ENCODE results near the gene CP.
A peak's percentile ranks its signal among the peaks of the same experiment; 100 is the strongest.

Gene CP

DNA sequence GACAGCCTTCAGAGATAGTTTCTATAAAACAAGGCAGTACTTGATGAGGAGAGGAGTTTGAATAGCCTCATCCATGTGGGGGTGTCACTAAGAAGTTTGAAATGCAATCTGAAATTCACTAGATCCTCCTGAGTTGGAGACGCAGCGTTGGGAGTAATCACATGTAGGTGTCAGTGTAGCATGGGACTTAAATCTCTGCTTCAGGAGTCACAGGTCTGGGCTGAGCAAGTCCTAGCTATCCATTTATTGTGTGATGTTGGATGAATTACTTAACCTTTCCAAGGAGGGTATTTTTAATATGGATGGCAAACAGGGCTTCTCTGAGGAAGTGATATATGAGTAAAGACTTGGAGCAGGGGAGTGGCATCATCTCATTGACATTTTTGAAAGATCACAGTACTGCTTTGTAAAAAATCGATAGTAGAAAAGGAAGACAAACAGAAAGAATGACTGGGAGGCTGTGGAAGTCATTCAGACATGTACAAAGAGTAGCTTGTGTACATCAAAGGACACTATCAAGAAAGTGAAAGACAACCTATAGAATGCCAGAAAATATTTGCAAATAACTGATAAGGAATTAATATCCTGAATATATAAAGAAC is 17.1 kb downstream of the CP start:
- H3K4me2 ChIP-seq (ENCODE audit: insufficient read depth, low read length, poor library complexity, severe bottlenecking), result no peak overlapping the region
- WGBS, 2 donors (ENCODE audit: extremely low coverage in 2 of 2, insufficient read length in 2 of 2, insufficient replicate concordance in 1 of 2), result no CpG with 5 or more reads among the region's 3 CpGs

DNA sequence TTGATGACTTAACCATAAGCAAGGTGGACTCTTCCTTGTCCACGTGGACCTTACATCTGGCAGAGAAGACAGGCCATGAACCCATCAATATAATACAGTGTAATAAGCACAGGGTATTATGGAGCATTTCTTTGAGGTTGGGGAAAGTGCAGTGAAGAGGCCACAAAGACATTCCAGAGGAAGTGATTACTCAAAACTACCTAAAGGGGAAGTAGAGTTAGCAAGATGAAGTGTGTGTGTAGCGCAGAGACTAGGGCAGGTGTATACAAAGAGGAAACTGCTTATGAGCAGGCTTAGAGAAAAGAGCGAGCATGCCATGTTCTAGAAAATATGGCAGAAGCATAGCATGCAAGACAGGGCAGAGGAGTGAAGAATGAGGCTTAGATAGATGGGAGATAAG is 17.9 kb downstream of the CP start:
- Histone ChIP-seq H3K79me1 (ENCODE audit: low read depth, low read length) (no peaks in the 10 kb centered on the region), H3K18ac (ENCODE audit: low read length) (no peak overlapping the region), H3K4me3 (ENCODE audit: low read length in 2 of 2) (no peak overlapping the region), H2AK5ac (ENCODE audit: low read depth, low read length) (no peak overlapping the region), H4K8ac (ENCODE audit: low read depth, low read length) (no peak overlapping the region), H3K4me1 (ENCODE audit: control insufficient read depth in 2 of 2, insufficient read depth in 1 of 2, low read depth in 1 of 2, low read length in 2 of 2) (peaks cover 2 to 3% of the 10 kb centered on the region in 2 donors), H2BK15ac (ENCODE audit: low read length) (no peak overlapping the region), H4K91ac (ENCODE audit: low read depth, low read length, poor library complexity) (no peak overlapping the region), H3K36me3 (replicated peaks in 1 of 2; ENCODE audit: control insufficient read depth in 2 of 2, insufficient read depth in 2 of 2, low read length in 2 of 2) (peaks cover 0 to 16% of the 10 kb centered on the region in 2 donors), H3K9ac (ENCODE audit: low read depth, low read length, poor library complexity) (no peak overlapping the region), H2BK5ac (ENCODE audit: low read length) (no peak overlapping the region), H3K9me3 (replicated peaks in 1 of 2; ENCODE audit: control insufficient read depth in 2 of 2, insufficient read depth in 1 of 2, low read depth in 1 of 2, low read length in 2 of 2) (no peaks in the 10 kb centered on the region), H3K4me2 (ENCODE audit: insufficient read depth, low read length, poor library complexity, severe bottlenecking) (no peak overlapping the region), H2BK120ac (ENCODE audit: low read depth, low read length) (no peak overlapping the region), H3K27me3 (ENCODE audit: control insufficient read depth in 3 of 3, insufficient read depth in 3 of 3, low read depth in 1 of 3, low read length in 3 of 3) (no peaks in the 10 kb centered on the region), H3K14ac (ENCODE audit: low read length) (no peak overlapping the region), H2BK12ac (ENCODE audit: low read length) (peak overlapping the region; percentile 93), H2AFZ (ENCODE audit: low read length) (peak overlapping the region; percentile 0), H3K27ac (replicated peaks; ENCODE audit: low read length) (no peak overlapping the region), H3K23ac (ENCODE audit: low read depth, low read length, poor library complexity) (no peak overlapping the region), H3K4ac (ENCODE audit: low read length) (no peak overlapping the region)
- no CpG with 5 or more reads among the region's 3 CpGs for WGBS, 2 donors (ENCODE audit: extremely low coverage in 2 of 2, insufficient read length in 2 of 2, insufficient replicate concordance in 1 of 2)
- DNase-seq (ENCODE audit: low spot score), result no peak

More for the DNA sequence above, 17.1 kb downstream of the CP start:
- no peak overlapping the region for H2BK120ac ChIP-seq (ENCODE audit: low read depth, low read length)
- H3K27me3 ChIP-seq (ENCODE audit: control insufficient read depth in 3 of 3, insufficient read depth in 3 of 3, low read depth in 1 of 3, low read length in 3 of 3), result no peaks in the 10 kb centered on the region
- no peaks in the 10 kb centered on the region for H3K79me1 ChIP-seq (ENCODE audit: low read depth, low read length)
- H3K4me3 ChIP-seq (ENCODE audit: low read length in 2 of 2), result no peak overlapping the region
- H3K9me3 ChIP-seq (replicated peaks in 1 of 2; ENCODE audit: control insufficient read depth in 2 of 2, insufficient read depth in 1 of 2, low read depth in 1 of 2, low read length in 2 of 2), result no peaks in the 10 kb centered on the region
- H3K4ac ChIP-seq (ENCODE audit: low read length), result no peak overlapping the region
- no peak overlapping the region for H3K27ac ChIP-seq (replicated peaks; ENCODE audit: low read length)
- peak overlapping the region; percentile 0 for H2AFZ ChIP-seq (ENCODE audit: low read length)
- H4K8ac ChIP-seq (ENCODE audit: low read depth, low read length), result no peak overlapping the region
- no peak overlapping the region for H2BK5ac ChIP-seq (ENCODE audit: low read length)
- peaks cover 0 to 3% of the 10 kb centered on the region in 2 donors for H3K4me1 ChIP-seq (ENCODE audit: control insufficient read depth in 2 of 2, insufficient read depth in 1 of 2, low read depth in 1 of 2, low read length in 2 of 2)
- no peak overlapping the region for H3K14ac ChIP-seq (ENCODE audit: low read length)
- peaks cover 0 to 16% of the 10 kb centered on the region in 2 donors for H3K36me3 ChIP-seq (replicated peaks in 1 of 2; ENCODE audit: control insufficient read depth in 2 of 2, insufficient read depth in 2 of 2, low read length in 2 of 2)
- no peak overlapping the region for H2AK5ac ChIP-seq (ENCODE audit: low read depth, low read length)
- H2BK12ac ChIP-seq (ENCODE audit: low read length), result no peak overlapping the region
- DNase-seq (ENCODE audit: low spot score), result no peak
- H4K91ac ChIP-seq (ENCODE audit: low read depth, low read length, poor library complexity), result no peak overlapping the region
- no peak overlapping the region for H3K18ac ChIP-seq (ENCODE audit: low read length)
- no peak overlapping the region for H3K23ac ChIP-seq (ENCODE audit: low read depth, low read length, poor library complexity)
- no peak overlapping the region for H2BK15ac ChIP-seq (ENCODE audit: low read length)
- H3K9ac ChIP-seq (ENCODE audit: low read depth, low read length, poor library complexity), result no peak overlapping the region

DNA sequence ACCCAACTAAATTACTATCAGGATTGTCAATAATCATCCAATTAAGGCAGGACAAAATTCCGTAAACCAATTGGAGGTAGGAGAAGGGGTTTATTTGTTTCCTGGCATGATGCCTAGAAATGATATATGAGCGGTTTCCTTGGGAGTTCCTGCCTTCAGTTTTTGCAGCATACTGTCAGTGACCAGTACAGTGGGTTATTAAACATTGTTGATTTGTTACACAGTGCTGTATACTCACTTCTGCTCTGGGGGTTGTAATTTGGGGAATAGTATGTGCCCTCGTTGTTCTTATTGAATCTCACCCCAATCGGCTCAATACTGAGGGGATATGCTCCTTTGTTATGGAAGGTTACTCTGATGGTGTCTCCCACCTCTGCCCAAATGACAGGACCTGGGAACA is 22.2 kb downstream of the CP start:
- Histone ChIP-seq H2AFZ (ENCODE audit: low read length) (no peak overlapping the region), H3K4me2 (ENCODE audit: insufficient read depth, low read length, poor library complexity, severe bottlenecking) (no peak overlapping the region), H2BK5ac (ENCODE audit: low read length) (no peak overlapping the region), H3K14ac (ENCODE audit: low read length) (no peak overlapping the region), H2BK12ac (ENCODE audit: low read length) (no peak overlapping the region), H4K91ac (ENCODE audit: low read depth, low read length, poor library complexity) (no peak overlapping the region), H3K23ac (ENCODE audit: low read depth, low read length, poor library complexity) (no peak overlapping the region), H3K9me3 (replicated peaks in 1 of 2; ENCODE audit: control insufficient read depth in 2 of 2, insufficient read depth in 1 of 2, low read depth in 1 of 2, low read length in 2 of 2) (no peaks in the 10 kb centered on the region), H3K9ac (ENCODE audit: low read depth, low read length, poor library complexity) (no peak overlapping the region), H3K27ac (replicated peaks; ENCODE audit: low read length) (no peak overlapping the region), H3K18ac (ENCODE audit: low read length) (no peak overlapping the region), H3K4me3 (ENCODE audit: low read length in 2 of 2) (no peak overlapping the region), H3K27me3 (ENCODE audit: control insufficient read depth in 3 of 3, insufficient read depth in 3 of 3, low read depth in 1 of 3, low read length in 3 of 3) (no peaks in the 10 kb centered on the region), H3K79me1 (ENCODE audit: low read depth, low read length) (no peaks in the 10 kb centered on the region), H3K36me3 (replicated peaks in 1 of 2; ENCODE audit: control insufficient read depth in 2 of 2, insufficient read depth in 2 of 2, low read length in 2 of 2) (peaks cover 0 to 7% of the 10 kb centered on the region in 2 donors), H4K8ac (ENCODE audit: low read depth, low read length) (no peak overlapping the region), H2BK120ac (ENCODE audit: low read depth, low read length) (no peak overlapping the region), H3K4me1 (ENCODE audit: control insufficient read depth in 2 of 2, insufficient read depth in 1 of 2, low read depth in 1 of 2, low read length in 2 of 2) (peaks cover 5 to 7% of the 10 kb centered on the region in 2 donors), H2BK15ac (ENCODE audit: low read length) (no peak overlapping the region), H3K4ac (ENCODE audit: low read length) (no peak overlapping the region), H2AK5ac (ENCODE audit: low read depth, low read length) (no peak overlapping the region)
- WGBS, 2 donors (ENCODE audit: extremely low coverage in 2 of 2, insufficient read length in 2 of 2, insufficient replicate concordance in 1 of 2), result no CpG with 5 or more reads among the region's 4 CpGs
- no peak for DNase-seq (ENCODE audit: low spot score)

DNA sequence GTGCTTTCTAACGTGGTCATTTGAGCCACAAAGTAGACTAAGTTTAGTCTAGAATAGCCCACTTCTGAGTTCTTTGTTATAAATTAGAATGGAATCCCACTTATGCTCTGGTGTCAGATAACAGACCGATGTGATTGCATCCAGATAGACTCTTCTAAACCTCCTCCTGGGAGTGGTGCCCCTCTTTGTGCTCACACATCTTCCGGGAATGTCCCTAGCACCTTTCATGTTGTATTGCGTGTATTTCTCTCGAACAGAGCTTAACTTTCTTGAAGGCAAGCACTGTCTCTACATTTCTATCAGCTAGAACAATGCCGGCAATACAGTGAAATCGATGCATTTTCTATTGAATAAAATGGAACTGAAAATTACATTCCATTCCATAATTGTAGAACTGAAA is 23.0 kb downstream of the CP start:
- Histone ChIP-seq H3K9me3 (replicated peaks in 1 of 2; ENCODE audit: control insufficient read depth in 2 of 2, insufficient read depth in 1 of 2, low read depth in 1 of 2, low read length in 2 of 2) (no peaks in the 10 kb centered on the region), H4K8ac (ENCODE audit: low read depth, low read length) (no peak overlapping the region), H3K23ac (ENCODE audit: low read depth, low read length, poor library complexity) (no peak overlapping the region), H3K27me3 (ENCODE audit: control insufficient read depth in 3 of 3, insufficient read depth in 3 of 3, low read depth in 1 of 3, low read length in 3 of 3) (no peaks in the 10 kb centered on the region), H2BK120ac (ENCODE audit: low read depth, low read length) (no peak overlapping the region), H3K79me1 (ENCODE audit: low read depth, low read length) (no peaks in the 10 kb centered on the region), H2AFZ (ENCODE audit: low read length) (peak overlapping the region; percentile 76), H2BK5ac (ENCODE audit: low read length) (no peak overlapping the region), H3K36me3 (replicated peaks in 1 of 2; ENCODE audit: control insufficient read depth in 2 of 2, insufficient read depth in 2 of 2, low read length in 2 of 2) (peaks cover 0 to 6% of the 10 kb centered on the region in 2 donors), H3K18ac (ENCODE audit: low read length) (no peak overlapping the region), H3K14ac (ENCODE audit: low read length) (no peak overlapping the region), H3K4me1 (ENCODE audit: control insufficient read depth in 2 of 2, insufficient read depth in 1 of 2, low read depth in 1 of 2, low read length in 2 of 2) (peaks cover 5 to 7% of the 10 kb centered on the region in 2 donors), H3K4me3 (ENCODE audit: low read length in 2 of 2) (no peak overlapping the region), H4K91ac (ENCODE audit: low read depth, low read length, poor library complexity) (no peak overlapping the region), H2BK12ac (ENCODE audit: low read length) (no peak overlapping the region), H3K4ac (ENCODE audit: low read length) (no peak overlapping the region), H2AK5ac (ENCODE audit: low read depth, low read length) (no peak overlapping the region), H2BK15ac (ENCODE audit: low read length) (no peak overlapping the region), H3K27ac (replicated peaks; ENCODE audit: low read length) (peak overlapping the region; percentile 48), H3K4me2 (ENCODE audit: insufficient read depth, low read length, poor library complexity, severe bottlenecking) (peak overlapping the region; percentile 41), H3K9ac (ENCODE audit: low read depth, low read length, poor library complexity) (no peak overlapping the region)
- no CpG with 5 or more reads among the region's 7 CpGs for WGBS, 2 donors (ENCODE audit: extremely low coverage in 2 of 2, insufficient read length in 2 of 2, insufficient replicate concordance in 1 of 2)
- DNase-seq (ENCODE audit: low spot score), result peak; percentile 57
